SK-MEL-5 (cell line): Measurements from ENCODE around the gene MTA1. TPM values are rescaled to one million over a fixed set of nuclear protein-coding genes. Genes with fewer than 3 reads are reported as not detected.

Experiments
- DNase-seq: peaks from one replicate; pipeline ENCODE4 v3.0.0-alpha.2; 2016; ENCODE audit warnings: low read depth, low spot score
- in situ Hi-C: cut with HindIII; loops from 2 replicates; pipeline ENCODE4 v1.10.0; 2016; ENCODE audit warnings: low sequenced_read_pairs, high pct_unique_total_duplicates, low pct_unique_long_range_greater_than_20kb
- total RNA-seq: library from RNA; depleted of rRNA; stranded (reverse); fragments of >200 nt; shearing (Covaris generic); gene quantifications from 2 replicates; pipeline ENCODE4 v1.2.3, GENCODE V29; 2014

The MTA1 gene
- total RNA-seq, 1 experiment from 2014 or later: 36.3 TPM

DNA sequence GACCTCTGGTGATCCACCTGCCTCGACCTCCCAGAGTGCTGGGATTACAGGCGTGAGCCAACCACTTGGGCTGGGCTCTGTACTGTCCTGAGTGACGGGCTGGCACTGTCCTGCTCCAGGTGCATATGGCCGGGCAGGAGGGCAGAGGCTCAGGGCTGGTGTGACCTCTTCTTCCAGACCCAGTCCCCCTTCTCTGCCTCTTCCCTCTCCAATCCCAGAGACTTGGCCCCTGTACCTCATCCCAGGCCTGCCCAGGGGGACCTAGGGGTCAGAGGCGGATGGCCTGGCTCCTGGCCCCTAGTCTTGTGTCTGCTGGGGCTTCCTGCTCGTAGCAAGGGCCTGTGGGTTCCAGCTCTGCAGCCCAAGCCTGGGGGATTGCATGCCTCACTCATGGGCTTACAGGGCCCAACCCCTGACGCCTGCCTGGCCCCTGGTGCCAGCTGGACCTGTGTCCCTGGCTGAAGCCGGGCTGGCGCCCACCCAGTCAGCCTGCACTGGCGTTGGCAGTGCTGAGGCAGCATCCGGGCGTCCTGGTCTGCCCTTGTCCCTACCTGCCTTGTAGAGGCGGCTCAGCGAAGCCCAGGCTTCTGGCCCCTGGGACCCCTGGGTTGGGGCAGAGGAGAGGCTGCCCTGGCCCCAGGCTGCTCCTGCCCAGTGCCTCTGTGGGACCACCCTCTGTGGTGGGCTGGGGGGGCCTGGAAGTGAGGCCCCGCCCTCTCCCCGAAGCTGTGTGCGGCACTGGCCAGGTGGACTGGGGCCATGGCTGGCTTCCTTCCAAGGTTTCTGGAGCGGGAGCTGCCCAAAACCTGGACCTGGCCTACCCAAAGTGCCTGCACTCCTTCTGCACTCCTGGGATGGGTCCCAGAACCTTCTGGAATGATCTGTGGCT lies 75.7 kb downstream of the MTA1 start:
- in situ Hi-C loops: no loop called here
- no peak for DNase-seq

DNA sequence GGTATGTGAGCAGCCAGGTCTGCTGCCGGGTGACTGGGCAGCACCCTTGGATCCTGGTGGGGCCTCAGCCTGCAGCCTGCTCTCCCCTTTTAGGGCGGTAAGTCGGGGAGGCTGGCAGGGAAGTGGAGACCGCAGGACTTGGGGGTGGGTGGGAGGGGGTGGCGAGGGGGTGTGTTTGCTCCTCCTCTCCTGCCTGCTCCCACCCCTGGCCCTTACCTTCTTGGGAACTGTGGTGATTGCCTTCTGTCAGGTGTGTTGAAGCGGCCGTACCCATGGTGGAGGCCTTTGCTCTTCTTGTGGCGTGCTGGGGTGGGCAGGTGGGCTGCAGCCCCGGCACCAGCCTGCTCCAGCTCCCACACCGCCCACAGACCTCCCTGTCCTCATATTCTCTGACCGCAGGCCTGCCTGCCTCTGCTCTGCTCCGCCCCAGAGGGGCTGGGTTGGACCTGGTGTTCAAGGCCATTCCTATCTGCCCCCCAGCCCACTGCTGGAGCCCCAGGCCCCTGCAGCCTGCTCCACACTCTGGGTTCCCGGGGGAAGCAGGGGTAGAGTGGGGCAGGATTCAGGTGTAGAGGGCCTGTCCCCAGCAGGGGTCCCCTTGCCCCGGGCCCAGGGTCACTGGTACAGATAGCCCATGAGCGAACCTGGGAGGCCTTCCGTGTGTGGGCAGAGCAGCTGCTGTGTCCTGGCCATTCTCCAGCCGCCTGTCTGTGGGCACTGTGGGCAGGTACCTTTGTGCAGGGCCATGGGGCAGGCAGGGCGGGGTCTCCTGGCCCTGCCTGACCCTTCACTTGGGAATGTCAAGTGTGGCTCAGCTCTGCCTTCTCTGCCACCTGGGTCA lies 76.6 kb downstream of the MTA1 start:
- DNase-seq: no peak
- in situ Hi-C loops: no loop called here

DNA sequence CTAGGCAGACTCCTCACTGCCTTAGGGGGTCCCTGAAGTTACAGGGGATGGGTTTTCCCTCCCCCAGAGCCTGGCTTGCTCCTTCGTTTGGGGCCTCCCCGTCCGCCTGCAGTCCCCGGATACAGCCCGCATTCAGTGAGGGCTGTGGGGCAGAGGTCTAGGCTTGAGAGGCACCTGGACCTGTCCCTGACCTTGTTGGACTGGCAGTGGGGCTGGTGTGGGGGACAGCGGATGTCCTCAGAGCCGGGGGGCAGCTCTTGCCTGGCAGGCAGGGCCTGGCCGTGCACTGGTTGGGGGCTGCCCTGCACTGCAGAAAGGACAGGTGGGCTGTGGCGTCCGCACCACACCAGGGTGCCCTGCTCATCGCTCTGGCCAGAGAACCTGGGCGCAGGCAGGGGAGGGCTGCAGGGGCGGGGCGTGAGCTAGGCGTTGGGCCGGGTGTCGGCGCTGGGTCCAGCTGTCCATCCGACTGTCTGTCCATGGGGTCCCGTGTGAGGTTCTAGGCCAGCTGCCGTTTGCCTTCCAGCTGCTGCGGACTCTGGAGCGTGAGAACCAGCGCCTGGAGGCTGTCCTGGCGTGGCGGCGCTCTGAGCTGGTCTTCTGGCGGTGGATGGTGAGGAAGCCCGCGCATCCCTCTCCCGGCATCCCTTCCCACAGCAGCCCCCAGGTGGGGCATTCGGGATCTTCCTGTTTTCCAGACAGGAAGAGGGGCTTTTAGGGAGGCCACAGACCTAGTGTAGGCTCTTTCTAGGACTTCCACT lies 77.4 kb downstream of the MTA1 start:
- in situ Hi-C loops: no loop called here
- no peak for DNase-seq

DNA sequence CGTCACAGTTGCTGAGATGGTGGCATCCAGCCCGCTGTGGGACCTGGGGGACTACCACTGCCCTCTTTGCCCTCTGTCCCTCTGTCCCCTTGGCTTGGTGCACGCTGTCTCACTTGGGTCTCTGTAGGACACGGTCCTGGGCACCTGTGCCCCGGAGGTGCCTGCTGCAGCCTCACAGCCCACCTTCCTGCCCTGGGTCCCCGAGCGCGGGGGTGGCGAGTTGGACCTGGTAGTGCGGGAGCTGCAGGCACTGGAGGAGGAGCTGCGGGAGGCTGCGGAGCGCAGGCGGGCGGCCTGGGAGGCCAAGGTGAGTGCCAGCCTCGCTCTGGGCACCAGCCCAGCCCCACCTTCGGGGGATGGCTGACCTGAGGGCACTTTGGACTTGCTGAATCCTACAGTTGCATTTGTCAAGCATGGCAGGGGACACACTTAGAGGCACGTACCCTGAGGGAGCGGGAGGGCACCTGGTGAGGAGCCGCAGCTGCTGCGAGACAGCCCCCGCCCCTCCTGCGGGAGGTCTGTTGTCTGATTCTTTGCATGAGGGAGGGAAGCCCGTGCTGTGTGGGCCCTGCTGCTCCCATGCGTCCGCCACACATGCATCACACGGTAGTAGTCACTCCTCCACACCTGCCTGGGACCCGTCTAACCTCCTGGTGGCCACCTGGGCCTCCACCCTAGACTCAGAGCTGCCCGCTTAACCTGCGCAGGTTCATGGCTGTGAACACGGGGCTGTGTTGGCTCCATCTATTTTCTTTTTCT lies 78.2 kb downstream of the MTA1 start:
- in situ Hi-C loops: no loop called here
- DNase-seq: no peak

DNA sequence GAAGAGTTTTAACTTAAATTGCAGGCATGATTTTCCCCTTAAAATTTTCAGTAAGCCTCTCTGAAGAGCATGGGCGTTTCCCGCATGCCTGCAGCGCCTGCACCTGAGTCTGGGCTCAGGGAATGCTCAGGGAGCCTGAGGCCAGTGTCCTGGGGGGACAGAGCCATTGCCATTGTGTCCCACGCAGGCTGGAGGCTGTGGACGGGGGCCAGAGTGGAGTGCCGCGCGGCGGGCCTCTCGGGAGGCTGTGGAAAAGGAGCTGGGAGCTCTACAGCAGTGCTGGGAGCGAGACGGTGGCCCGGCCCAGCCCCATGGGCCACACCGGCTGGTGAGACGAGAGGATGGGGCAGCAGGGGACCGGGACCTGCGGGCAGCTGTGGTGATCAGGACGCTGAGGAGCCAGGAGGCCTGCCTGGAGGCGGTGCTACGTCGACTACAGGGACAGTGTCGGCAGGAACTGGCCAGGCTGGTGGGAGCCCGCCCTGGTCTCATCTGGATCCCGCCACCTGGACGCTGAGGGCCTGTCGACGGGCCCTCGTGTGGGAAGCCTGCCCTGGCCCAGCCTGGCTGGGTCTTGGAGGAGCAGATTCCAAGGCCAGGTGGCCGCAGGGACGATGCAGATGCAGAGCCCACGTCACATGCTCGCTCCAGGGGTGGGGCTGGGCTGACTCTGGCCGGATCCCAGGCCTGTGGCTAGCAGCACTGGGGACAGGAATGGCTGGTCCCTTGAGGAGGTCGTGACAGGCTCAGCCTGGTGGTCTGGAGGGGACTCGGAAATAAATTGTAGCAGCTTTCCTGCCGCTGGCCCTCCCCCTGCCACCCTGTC lies 79.0 kb downstream of the MTA1 start:
- in situ Hi-C loops: no loop called here
- no peak for DNase-seq

DNA sequence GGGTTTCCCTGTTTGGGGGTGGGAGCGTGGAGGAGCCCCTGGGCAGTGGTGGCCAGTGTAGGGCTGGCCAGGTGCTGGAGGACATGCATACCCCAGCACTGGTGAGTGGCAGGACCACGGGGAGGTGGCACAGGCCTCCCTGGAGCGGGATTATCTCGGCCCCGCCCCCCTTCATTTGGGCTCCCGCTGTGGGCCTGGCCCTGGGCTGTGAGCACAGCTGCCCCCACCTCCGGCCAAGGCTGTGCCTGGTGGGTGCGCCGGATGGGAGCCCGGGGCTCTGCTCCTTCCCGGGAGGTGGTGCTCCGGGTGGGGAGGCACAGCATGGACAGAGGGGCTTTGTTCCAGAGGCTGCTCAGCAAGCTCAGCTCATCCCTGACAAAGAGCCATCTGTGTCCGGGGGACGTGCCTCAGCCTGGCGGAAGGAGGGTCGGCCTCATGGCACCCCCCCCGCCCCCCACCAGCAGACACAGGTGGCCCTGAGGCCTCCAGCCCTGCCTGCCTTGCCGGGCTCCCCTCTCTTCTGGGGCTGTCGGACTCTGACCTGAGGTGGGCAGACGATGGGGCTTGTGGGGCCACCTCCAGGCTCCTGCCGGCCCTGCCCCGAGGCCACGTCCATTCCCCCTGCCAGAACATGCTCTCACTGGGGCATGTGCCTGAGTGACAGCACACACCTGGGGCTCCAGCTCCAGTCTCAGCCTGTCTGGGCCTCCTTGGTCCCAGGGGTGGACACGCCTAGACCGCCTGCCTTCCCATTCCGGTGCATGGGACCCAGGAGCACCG lies 79.8 kb downstream of the MTA1 start:
- DNase-seq: peak; percentile 93
- in situ Hi-C loops: no loop called here

DNA sequence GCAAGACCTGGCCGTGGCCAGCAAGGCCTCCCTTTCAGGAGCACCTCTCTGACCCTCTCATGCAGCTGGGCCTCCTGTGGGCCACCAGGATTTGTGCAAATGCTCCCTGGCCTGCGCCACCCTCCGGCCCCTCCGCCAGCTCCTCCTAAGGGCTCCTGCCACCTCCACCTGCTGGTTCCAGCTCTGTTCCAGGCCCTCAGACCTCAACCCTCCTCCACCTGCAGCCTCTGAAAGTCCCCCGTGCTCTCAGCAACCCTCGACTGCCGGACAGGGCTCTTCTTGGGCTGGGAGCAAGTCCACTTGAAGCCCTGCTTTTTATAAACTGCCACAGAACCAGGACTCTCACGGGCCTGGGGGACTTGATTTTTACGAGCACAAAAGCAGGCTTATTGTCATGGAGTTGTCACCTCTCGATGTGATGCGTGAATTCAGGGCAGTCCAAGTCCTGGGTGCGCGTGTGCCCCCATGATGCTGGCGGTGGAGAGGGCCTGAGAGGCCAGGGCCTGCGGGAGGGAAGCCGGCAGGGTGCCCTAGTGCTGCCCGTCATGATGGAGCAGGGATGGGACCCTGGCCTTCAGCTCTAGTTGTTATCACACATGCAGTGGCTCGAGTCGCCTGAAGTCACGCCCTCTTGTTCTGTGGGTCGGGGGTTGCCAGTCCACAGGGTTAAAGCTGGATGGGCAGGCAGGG lies 80.6 kb downstream of the MTA1 start:
- in situ Hi-C loops: no loop called here
- DNase-seq: no peak

DNA sequence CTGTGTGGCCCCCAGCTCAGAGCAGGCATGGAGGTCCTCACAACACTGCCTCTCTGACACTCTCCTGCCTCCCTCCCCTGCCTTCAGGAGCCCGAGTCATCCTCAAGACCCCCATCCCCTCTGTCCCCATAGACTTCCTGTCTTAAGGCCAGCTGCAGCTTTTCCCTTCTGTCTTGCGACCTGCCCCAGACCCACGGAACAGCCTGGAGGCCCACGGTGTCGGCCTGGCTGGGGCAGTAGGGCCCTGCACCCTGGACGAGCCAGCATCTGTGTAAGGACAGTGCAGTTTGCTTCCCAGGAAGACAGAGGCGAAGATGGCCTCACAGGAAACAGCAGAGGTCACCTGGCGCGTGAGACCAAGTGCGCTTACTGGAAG lies 81.1 kb downstream of the MTA1 start:
- in situ Hi-C loops: no loop called here
- no peak for DNase-seq

DNA sequence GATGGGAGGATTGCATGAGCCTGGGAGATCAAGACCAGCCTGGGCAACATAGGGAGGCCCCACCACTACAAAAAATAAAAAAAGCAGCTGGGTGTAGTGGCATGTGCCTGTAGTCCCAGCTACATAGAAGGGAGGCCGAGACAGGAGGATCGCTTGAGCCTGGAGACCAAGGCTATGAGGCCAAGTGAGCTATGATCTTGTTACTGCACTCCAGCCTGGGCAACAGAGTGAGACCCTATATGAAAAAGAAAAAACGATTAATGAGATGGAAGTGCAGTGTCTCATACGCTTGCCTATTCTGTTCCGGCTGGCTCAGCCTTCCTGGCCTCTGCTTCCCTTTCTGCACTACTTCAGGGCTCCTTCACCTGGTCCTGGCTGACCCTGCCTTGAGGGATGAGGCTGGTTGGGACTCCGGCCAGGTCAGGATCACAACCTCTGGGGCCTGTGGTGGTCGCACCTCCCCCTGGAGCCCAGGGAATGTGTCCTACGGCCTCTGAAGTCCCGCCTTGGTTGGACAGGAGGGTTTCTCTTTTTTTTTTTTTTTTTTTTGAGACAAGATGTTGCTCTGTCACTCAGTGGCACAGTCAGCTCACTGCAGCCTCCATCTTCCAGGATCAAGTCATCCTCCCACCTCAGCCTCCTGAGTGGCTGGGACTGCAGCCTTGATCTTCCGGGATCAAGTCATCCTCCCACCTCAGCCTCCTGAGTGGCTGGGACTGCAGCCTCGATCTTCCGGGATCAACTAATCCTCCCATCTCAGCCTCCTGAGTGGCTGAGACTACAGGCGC lies 82.1 kb downstream of the MTA1 start:
- in situ Hi-C loops: no loop called here
- DNase-seq: no peak

DNA sequence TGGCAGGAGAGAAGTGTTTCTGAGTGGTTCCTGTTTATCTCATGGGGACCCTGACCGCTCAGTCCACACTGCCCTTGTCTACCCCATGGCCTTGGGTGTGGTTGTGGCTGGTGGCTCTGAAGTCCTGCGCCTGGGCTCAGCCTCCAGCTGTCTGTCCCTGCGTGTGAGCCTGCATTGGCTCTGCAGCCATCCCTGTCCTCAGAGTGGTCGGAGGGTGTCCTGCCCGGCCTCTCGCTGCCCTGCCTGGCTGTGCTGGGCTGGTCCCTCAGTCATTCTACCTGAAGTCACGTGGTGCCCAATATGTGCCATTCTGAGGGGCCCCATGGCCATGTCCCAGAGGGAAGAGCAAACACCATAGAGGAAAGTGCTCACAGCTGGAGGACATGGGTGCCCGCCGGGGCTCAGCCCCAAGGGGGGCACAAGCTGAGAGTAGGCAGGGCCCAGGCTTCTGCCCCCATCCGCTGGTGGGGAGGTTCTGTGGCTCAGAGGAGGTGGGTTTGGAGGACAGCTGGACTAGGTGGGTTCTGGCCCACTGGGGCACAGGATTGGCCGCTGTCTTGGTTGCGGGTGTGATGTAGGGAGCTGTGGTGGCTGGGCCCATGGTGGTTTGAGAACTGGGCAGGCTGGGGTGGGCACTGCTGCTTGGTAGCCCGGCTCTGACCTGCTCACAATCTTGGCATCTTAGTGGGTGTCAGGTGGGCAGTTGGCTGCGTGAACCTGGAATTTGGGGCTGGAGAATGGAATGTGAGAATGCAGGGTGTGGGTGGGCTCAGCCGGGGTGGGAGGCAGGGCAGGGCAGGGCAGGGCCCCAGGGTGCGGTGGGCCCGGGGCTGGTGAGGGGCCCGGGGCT lies 83.0 kb downstream of the MTA1 start:
- in situ Hi-C loops: no loop called here
- DNase-seq: no peak

DNA sequence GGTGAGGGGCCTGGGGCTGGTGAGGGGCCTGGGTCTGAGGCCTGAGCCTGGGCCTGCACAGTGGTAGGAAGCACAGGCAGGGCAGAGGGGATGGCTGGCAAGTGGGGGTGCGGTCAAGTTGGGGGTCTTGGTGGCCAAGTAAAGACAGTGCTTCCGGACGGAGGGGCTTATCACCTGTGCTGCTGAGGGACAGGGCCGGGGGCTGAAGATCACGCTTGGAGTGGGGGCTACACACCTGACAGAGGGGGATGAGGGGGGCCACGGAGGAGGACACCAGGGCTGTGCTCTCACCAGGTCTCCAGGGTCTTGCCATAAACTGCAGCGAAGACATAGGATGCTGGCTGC lies 83.6 kb downstream of the MTA1 start:
- in situ Hi-C loops: no loop called here
- no peak for DNase-seq

DNA sequence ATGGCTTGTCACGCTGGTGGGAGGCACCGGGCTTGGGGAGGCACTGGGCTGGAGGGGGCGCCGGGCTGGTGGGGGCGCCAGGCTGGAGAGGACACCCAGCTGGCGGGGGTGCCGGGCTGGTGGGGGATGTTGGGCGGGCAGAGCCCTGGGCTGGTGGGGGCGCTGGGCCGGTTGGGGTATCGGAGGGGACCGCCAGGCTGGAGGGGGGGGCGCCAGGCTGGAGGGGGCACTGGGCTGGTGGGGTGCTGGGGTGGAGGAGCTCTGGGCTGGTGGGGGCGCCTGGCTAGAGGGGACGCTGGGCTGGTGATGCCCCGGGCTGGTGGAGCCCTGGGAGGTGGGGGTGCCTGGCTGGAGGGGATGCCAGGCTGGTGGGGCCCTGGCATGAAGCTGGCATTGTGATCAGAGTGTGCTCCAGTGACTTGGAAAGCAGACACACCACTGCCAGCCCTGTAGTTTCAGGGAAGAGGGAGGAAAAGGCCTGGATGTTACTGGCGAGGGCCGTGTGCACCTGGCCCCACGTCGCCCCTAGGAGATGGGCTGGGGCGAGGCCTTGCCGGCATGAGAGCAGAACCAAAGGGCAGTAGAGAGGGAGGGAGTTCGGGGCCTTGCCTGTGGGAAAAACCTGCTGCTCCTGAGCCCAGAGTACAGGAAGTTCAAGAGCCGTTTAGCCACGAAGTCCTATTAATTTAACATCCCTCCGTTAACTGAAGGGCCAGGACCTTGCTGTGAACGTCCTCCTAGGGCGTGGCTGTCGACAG lies 84.5 kb downstream of the MTA1 start:
- in situ Hi-C loops: no loop called here
- no peak for DNase-seq

DNA sequence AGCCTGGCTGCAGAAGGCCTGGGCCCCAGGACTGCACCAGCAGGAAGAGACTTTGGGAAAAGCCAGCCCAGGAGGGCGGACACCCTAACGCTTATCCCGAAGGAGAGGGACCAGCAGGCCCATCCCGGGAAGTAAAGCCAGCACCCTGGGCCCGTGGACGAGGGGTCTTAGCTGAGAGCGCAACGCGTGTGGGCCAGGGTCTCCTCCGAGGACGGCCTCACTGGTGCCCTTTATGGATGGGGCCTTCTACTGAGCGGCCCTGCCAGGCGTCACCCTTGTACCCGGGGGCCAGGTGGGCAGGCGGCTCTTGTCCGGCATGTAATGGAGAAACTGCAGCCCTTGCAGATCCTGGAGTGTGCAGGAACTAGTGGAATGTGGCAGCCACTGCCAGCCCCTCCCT lies 85.5 kb downstream of the MTA1 start:
- in situ Hi-C loops: no loop called here
- DNase-seq: no peak

DNA sequence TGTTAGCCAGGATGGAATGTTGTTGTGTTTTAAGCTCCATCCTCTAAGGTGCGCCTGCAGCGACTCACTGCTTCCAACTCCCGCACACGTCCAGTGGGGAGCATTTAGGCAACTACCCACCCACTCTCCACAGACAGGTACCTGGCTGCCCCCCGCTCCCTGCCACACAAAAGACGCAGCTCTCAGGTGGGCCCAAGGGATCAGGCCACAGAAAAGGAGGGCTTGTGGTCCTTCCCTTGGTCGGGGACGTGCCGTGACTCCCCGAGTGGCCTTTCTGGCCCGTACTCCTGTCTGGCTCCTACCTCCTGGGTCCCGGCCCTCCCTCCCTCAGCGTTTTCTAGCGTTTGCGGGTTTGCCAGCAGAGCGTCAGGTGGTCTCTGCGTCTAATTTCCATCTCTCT lies 87.6 kb downstream of the MTA1 start:
- in situ Hi-C loops: no loop called here
- no peak for DNase-seq
